ENCODE results near the gene LCTL. TPM values are rescaled to one million over a fixed set of nuclear protein-coding genes. Genes with fewer than 3 reads are reported as not detected.

Gene LCTL
- total and polyA plus RNA-seq, 2 donors (not counting 1 experiment from before 2014, with no cell fraction given) = not detected

DNA sequence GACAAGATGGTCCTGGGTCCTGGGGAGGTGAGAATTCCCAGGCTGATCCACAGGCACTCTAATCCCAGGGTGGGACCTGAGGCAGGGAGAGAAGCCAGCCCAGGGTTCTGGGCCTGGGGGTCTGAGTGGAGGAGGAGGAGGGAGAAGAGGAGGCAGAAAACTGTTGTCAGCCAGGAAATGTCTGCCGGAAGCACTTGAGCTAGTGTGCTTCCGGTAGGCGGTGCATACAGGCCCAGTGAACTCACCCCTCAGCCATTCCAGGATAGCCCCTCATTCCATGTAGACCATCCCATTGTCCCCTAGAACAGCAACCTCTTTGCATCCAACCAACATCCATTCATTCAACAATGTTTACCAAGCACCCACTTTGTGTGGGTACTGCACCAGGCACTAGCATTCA, 47.9 kb upstream of the LCTL start:
- Mint-ChIP-seq H3K4me3 (no peak overlapping the region), H3K4me1 (peaks cover 45% of the 10 kb centered on the region), H3K27ac (peak overlapping the region; percentile 68), H3K27me3 (no peaks in the 10 kb centered on the region), H3K9me3 (ENCODE audit: insufficient read depth) (no peaks in the 10 kb centered on the region)
- Histone ChIP-seq H3K9ac (ENCODE audit: low read length) (no peak overlapping the region), H3K27me3 (replicated peaks in 1 of 4; ENCODE audit: control extremely low read depth in 1 of 4, control insufficient read depth in 3 of 4, insufficient read depth in 4 of 4, low read length in 3 of 4) (no peaks in the 10 kb centered on the region), H3K79me2 (ENCODE audit: control insufficient read depth, insufficient read depth, low read length) (no peaks in the 10 kb centered on the region), H3K4me2 (replicated peaks; ENCODE audit: low read depth, low read length, poor library complexity, severe bottlenecking) (peak overlapping the region; percentile 29), H2AFZ (ENCODE audit: insufficient read depth, low read depth, low read length, poor library complexity, severe bottlenecking) (peak overlapping the region; percentile 50), H4K20me1 (ENCODE audit: control insufficient read depth, insufficient read depth, low read length, poor library complexity, severe bottlenecking) (no peaks in the 10 kb centered on the region), H3K9me3 (ENCODE audit: control extremely low read depth in 1 of 3, control insufficient read depth in 2 of 3, insufficient read depth in 1 of 3, low read length in 2 of 3) (peaks cover 0 to 10% (median 0%) of the 10 kb centered on the region in 3 donors), H3K4me1 (ENCODE audit: control insufficient read depth in 2 of 2, insufficient read depth in 2 of 2, low read length in 2 of 2) (peaks cover 38 to 44% of the 10 kb centered on the region in 2 donors), H3K36me3 (replicated peaks in 1 of 2; ENCODE audit: control extremely low read depth in 1 of 2, control insufficient read depth in 1 of 2, extremely low read depth in 1 of 2, insufficient read depth in 2 of 2, low read length in 1 of 2) (no peaks in the 10 kb centered on the region), H3K4me3 (ENCODE audit: control extremely low read depth in 1 of 5, extremely low read depth in 1 of 5, insufficient read depth in 1 of 5, low read depth in 2 of 5, low read length in 4 of 5) (no peak overlapping the region), H3K27ac (ENCODE audit: low read length in 2 of 2) (no peak overlapping the region)
- intact Hi-C loops (cut with micrococcal nuclease) = no loop called here
- WGBS (ENCODE audit: insufficient coverage) = 0% methylated on average over 3 of the region's 3 CpGs
- ChIA-PET POLR2A (no interaction called here), CTCF (interaction anchor here (1.2 to 2.9 kb wide), 5 partner anchors 8 to 238 kb away, joined by 3 to 13 read pairs (median 4); no protein-coding TSS in a partner anchor)
- TF ChIP-seq CTCF (IDR thresholded peaks at IDR 0.05) (no peak), EZH2 (IDR thresholded peaks at IDR 0.05; ENCODE audit: borderline replicate concordance, insufficient read depth, low read depth, low read length, poor library complexity, severe bottlenecking) (no peak)
- DNase-seq (peak; percentile 30), ATAC-seq (ENCODE audit: low read depth) (no peak)

DNA sequence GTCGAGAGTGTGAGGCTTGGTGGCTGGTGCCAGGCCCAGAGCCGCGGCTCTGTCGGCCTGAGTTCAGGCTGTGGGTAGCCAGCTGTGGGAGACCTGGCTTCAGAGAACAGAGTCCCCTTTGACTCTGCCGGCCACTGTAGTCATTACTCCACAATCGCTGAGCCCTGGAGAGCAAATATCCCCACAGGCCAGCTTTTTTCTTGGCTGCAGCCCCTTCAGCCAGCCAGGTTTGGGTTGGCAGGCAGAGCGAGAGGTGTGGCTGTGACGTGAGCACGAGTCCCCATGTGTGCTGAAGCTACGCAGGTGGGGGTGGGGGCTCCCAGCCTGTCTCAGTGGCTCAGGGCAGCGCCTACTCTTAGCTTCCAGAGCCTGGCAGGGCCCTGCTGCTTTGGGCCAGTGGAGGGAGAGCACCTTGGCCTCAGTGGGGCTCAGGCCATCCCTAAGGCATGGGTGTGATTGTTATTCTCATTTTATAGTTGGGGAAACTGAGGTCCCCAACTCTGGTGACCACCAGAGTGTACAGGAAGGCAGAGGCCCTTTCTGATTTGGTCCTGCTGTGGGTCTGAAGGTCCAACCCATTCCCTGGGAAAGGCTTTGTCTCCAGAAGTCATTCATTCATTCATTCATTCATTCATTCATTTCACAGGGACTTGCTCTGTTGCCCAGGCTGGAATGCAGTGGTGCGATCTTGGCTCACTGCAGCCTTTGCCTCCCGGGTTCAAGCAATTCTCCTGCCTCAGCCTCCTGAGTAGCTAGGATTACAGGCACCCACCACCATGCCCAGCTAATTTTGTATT, 45.7 kb upstream of the LCTL start:
- H2AFZ ChIP-seq (ENCODE audit: insufficient read depth, low read depth, low read length, poor library complexity, severe bottlenecking) = no peak overlapping the region
- H4K20me1 ChIP-seq (ENCODE audit: control insufficient read depth, insufficient read depth, low read length, poor library complexity, severe bottlenecking) = no peaks in the 10 kb centered on the region
- H3K4me3 Mint-ChIP-seq = no peak overlapping the region
- 93% methylated on average over 11 of the region's 13 CpGs for WGBS (ENCODE audit: insufficient coverage)
- ATAC-seq (ENCODE audit: low read depth) = no peak
- H3K4me2 ChIP-seq (replicated peaks; ENCODE audit: low read depth, low read length, poor library complexity, severe bottlenecking) = no peak overlapping the region
- no peak overlapping the region for H3K4me3 ChIP-seq (ENCODE audit: control extremely low read depth in 1 of 5, extremely low read depth in 1 of 5, insufficient read depth in 1 of 5, low read depth in 2 of 5, low read length in 4 of 5)
- H3K27me3 Mint-ChIP-seq = no peaks in the 10 kb centered on the region
- peaks cover 30 to 31% of the 10 kb centered on the region in 2 donors for H3K4me1 ChIP-seq (ENCODE audit: control insufficient read depth in 2 of 2, insufficient read depth in 2 of 2, low read length in 2 of 2)
- intact Hi-C loops (cut with micrococcal nuclease) = no loop called here
- H3K79me2 ChIP-seq (ENCODE audit: control insufficient read depth, insufficient read depth, low read length) = no peaks in the 10 kb centered on the region
- no peaks in the 10 kb centered on the region for H3K9me3 Mint-ChIP-seq (ENCODE audit: insufficient read depth)
- no peak overlapping the region for H3K9ac ChIP-seq (ENCODE audit: low read length)
- H3K27me3 ChIP-seq (replicated peaks in 1 of 4; ENCODE audit: control extremely low read depth in 1 of 4, control insufficient read depth in 3 of 4, insufficient read depth in 4 of 4, low read length in 3 of 4) = no peaks in the 10 kb centered on the region
- no peak overlapping the region for H3K27ac ChIP-seq (ENCODE audit: low read length in 2 of 2)
- DNase-seq = no peak
- H3K27ac Mint-ChIP-seq = no peak overlapping the region
- H3K9me3 ChIP-seq (ENCODE audit: control extremely low read depth in 1 of 3, control insufficient read depth in 2 of 3, insufficient read depth in 1 of 3, low read length in 2 of 3) = peaks cover 0 to 10% (median 0%) of the 10 kb centered on the region in 3 donors
- CTCF ChIA-PET = interaction anchor here (0.9 to 2.4 kb wide), 2 partner anchors 8 to 240 kb away, joined by 3 to 12 read pairs; no protein-coding TSS in a partner anchor
- H3K4me1 Mint-ChIP-seq = peaks cover 32% of the 10 kb centered on the region
- TF ChIP-seq EZH2 (IDR thresholded peaks at IDR 0.05; ENCODE audit: borderline replicate concordance, insufficient read depth, low read depth, low read length, poor library complexity, severe bottlenecking) (no peak), CTCF (IDR thresholded peaks at IDR 0.05) (no peak)
- POLR2A ChIA-PET = no interaction called here
- no peaks in the 10 kb centered on the region for H3K36me3 ChIP-seq (replicated peaks in 1 of 2; ENCODE audit: control extremely low read depth in 1 of 2, control insufficient read depth in 1 of 2, extremely low read depth in 1 of 2, insufficient read depth in 2 of 2, low read length in 1 of 2)

All from B cell (primary cell).